Pulmonary artery endothelial cell (primary cell): Measurements from ENCODE around the gene MPST. TPM values are rescaled to one million over a fixed set of nuclear protein-coding genes. Genes with fewer than 3 reads are reported as not detected.

Experiments
- DNase-seq: peaks from one replicate; pipeline ENCODE4 v3.0.0-alpha.2; 2011; ENCODE audit warnings: low read depth, low spot score
- total RNA-seq: library from RNA; depleted of rRNA; stranded (reverse); fragments of >200 nt; gene quantifications from 2 replicates; pipeline ENCODE4 v1.2.3, GENCODE V29; 2014

The MPST gene
- total RNA-seq, 1 donor from 2014 or later = 148 TPM

- DNase-seq = no peak
Observed at GRCh38 chr22:37000676-37001534, 18.6 kb upstream of the MPST start.

DNA sequence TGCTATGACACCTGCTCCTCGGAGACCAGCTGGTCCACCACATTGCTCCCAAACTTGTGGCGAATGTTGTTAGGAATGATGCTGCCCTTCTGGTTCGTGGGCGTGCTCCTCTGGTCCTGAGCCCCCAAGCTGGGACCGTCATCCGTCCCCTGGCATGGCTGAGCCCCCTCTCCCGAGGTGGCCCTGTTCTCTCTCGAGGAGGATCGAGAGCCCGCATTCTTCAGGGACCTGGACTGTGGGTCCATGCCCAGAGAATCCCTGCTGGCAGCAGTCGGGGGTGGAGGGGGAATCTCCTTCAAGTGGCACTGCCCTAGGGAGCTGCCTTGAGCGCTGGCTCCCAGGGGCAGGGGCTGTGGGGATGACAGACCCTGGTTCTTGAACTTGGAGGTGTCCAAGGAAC lies 17.7 kb upstream of the MPST start:
- no peak for DNase-seq

DNA sequence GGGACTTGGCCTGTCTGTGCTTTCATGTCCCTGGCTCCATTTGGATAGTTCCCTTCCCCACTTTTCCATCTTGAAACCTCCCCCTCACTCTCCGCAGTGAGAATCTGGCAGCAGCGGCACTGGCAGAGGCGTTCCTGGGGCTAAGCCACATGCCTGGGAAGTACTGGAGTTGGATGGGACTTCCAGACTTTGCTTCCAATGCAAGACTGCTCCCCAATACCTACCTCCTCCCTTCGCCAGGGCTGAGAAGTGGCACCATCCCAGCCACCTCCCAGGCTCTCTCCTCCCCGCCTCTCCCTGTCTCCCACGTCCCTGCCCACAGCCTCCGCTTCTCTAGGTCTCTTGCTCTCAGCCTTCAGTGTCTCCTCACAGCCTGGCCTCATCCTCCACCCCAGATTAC lies 16.9 kb upstream of the MPST start:
- no peak for DNase-seq

DNA sequence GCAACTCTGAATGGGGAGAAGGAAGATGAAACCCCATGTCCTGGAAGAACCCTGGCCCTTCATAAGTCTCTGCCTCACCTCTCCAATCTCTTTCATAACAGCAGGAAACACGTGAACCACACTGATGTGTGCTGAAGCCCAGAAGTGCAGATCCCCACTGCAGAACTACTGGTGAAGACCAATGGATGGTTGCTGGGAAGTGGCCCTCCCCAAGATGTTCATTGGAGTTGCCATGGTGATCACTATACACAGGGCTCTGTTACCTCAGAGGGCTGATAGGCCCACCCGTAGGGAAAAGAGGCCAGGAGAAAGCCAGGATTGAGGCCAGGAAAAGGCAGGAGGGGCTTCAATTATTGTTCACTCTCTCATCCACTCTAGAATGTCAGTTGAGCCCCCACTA lies 11.9 kb upstream of the MPST start:
- no peak for DNase-seq

- DNase-seq = peak; percentile 27
Observed at GRCh38 chr22:37008365-37008764, 11.2 kb upstream of the MPST start.

DNA sequence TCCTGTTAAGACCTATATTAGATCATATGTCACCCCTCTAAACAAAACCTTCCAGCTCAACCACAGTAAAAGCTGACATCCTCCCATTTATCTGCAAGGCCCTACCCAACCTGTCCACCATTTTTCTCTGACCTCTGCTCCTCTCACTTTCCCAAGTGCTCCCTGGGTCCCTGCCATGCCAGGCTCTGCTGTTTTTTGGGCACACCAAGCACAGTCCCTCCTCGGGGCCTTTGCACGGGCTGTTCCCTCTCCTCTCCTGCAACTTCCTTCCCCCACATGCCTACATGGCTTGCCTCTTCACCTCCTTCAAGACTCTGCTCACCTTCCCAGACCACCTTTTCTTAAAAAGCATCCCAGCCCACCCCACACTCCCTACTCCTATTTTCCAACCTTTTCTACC lies 10.1 kb upstream of the MPST start:
- no peak for DNase-seq

DNA sequence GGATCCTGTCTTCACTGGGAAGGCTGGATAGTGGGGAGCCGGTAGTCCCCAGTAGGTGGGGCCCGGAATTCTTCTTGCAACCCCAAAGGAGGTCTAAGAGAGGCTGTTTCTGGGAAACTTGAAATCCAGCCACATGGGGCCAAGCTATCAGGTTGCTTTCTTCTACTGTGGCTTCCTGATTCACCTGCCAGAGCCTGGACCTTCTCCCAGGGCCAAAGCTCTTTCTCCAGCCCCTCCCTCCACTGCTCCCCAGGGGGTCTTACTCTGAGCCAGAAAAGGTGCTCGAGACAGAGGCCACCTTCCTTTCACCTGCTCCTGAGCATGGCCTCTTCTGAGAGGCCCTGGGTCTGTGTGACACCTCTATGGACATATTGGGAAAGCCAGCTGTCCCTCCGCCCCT lies 9.4 kb upstream of the MPST start:
- no peak for DNase-seq

- no peak for DNase-seq
Observed at GRCh38 chr22:37010976-37011375, 8.6 kb upstream of the MPST start.

- DNase-seq = no peak
Observed at GRCh38 chr22:37011472-37011871, 8.1 kb upstream of the MPST start.

- no peak for DNase-seq
Observed at GRCh38 chr22:37012262-37012904, 7.2 kb upstream of the MPST start.

DNA sequence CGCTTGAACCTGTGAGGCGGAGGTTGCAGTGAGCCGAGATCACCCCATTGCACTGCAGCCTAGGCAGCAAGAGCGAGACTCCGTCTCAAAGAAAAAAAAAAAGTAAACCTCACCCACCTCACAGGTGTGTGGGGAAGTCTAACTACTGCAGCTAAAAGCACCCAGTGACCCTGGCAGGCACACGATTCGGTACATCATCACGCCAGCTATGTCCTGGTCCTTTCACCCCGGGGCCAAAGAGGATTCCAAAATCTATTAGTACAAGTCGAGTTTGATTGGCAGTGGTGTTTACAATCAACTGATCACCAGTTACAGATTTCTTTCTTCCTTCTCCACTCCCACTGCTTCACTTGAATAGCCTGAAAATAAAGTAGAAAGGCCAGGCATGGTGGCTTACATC lies 6.6 kb upstream of the MPST start:
- DNase-seq = no peak

- no peak for DNase-seq
Observed at GRCh38 chr22:37014415-37014806, 5.1 kb upstream of the MPST start.

- DNase-seq = no peak
Observed at GRCh38 chr22:37014835-37015586, 4.5 kb upstream of the MPST start.

DNA sequence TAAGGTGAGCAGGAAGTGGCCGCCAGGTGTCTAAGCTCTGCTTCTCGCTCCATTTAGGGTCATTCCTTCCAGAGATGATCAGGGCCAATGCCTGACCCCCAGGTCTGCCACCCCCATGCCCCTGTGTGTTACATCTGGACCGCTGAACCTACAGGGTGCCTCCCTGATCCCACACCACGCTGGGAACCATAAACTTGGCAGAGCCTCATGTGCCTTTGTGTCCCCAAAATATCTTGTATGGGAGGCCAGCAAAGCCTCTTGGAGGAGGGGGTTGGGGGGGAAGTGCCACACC lies 4.0 kb upstream of the MPST start:
- DNase-seq = no peak

DNA sequence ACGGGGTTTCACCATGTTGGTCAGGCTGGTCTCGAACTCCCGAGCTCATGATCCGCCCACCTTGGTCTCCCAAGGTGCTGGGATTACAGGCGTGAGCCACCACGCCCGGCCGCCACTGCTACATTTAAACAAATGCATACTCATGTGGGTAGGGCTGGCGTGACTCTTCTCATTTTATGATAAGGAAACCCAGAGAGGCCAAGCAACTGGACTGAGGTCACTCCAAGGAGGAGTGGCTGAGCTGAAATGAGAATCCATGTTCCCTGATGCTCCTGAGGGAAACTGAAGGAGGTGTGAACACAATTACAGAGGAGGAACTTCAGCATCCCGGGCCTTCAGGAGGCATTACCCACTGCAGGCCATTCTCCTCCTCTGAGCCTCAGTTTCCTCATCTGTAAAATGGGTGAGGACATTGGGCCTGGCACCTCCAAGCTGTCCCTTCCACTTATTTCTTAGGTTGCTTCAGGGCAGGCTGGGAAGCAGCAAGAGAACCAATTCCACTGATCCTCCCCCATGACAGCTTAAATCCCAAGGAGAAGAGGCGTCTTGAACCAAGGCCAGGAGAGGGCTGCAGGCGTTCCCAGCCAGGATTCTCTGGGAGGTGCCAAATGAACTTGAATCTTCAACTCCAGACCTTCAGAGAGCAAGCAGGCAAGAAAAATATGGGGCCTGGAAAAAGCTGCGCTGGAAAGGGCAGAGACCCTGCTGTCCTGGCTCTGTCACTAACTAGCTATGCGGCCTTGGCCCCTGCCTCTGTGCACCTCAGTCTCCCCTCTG lies 3.2 kb upstream of the MPST start:
- DNase-seq = no peak

- no peak for DNase-seq
Observed at GRCh38 chr22:37017356-37017755, 2.2 kb upstream of the MPST start.

- no peak for DNase-seq
Observed at GRCh38 chr22:37018086-37018814, 1.3 kb upstream of the MPST start.

DNA sequence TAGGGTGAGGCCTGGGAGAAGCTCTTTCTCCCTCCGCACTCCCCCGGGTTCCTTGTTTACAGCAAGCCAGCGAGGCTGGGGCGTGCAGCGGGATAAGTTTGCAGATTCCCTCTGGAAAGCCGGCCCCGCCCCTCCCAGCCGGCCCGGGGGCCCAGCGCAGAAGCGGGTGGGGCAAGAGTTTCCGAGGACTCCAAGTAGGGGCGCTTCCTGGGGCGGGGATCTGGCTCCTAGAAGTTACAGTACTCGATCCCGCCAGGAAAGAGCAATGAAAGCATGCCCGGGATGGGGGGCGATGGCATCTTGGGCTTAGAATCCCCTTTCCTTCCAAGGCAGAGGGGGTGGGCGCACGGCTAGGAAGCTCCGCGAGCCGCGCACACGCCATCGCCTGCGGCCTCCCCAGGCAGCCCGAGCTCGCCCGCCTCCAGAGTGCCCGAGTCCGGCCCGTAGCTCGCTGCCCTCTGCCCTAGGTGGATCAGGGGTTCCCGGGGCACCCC lies 680 bp upstream of the MPST start:
- no peak for DNase-seq

- DNase-seq = no peak
Observed at GRCh38 chr22:37020192-37020479, 594 bp downstream of the MPST start.

DNA sequence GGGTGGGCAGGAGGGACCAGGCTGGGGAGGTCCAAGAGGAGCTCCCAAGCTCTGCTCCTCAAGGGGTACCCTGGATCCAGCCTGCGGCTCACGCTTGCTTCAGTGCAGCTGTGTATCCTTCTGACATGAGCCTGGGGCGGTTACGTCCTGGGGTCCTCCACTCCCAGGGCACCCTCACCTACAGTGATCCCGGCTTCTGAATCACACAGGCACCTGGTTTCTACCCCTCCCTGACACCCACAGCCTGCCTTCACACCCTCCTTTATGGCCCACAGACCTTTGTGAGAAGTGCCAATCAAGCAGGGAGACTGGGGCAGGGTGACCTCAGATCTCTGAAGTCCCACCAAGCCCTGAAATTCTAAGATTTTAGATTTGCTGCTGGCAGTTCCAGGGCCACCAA lies 1.5 kb downstream of the MPST start:
- DNase-seq = no peak
